ENCODE measurements around the gene HIVEP3.

The HIVEP3 gene

DNA sequence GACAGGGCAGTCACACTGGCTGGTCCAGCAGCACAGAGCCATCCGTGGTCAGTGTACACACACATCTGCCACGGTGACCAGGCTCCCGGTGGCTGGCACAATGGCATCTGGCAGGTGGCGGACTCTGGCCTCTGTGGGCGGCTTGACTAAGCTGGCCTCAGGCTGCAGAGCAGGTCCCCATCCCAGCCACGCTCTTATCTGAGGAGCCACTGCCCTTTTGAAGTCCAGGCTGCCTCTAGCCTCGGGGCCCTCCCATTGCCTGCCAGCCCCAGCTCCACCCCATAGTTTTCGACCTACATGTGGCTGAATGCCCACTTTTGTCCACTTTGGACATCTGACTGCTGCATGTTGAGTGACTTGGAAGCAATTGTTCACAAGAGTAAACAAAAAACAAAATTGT is 404.3 kb downstream of the HIVEP3 start:
- ChIA-PET POLR2A (no interaction called here), CTCF (interaction anchor here (0.9 to 7.9 kb wide), 8 partner anchors 10 to 660 kb away, joined by 3 to 77 read pairs (median 16); no protein-coding TSS in a partner anchor)
- TF ChIP-seq, protein P1, sequence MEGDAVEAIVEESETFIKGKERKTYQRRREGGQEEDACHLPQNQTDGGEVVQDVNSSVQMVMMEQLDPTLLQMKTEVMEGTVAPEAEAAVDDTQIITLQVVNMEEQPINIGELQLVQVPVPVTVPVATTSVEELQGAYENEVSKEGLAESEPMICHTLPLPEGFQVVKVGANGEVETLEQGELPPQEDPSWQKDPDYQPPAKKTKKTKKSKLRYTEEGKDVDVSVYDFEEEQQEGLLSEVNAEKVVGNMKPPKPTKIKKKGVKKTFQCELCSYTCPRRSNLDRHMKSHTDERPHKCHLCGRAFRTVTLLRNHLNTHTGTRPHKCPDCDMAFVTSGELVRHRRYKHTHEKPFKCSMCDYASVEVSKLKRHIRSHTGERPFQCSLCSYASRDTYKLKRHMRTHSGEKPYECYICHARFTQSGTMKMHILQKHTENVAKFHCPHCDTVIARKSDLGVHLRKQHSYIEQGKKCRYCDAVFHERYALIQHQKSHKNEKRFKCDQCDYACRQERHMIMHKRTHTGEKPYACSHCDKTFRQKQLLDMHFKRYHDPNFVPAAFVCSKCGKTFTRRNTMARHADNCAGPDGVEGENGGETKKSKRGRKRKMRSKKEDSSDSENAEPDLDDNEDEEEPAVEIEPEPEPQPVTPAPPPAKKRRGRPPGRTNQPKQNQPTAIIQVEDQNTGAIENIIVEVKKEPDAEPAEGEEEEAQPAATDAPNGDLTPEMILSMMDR (IDR thresholded peaks at IDR 0.05; ENCODE audit: control extremely low read depth, extremely low read depth, low read depth, missing control alignments) = no peak
- no peak for DNase-seq (ENCODE audit: extremely low spot score)

DNA sequence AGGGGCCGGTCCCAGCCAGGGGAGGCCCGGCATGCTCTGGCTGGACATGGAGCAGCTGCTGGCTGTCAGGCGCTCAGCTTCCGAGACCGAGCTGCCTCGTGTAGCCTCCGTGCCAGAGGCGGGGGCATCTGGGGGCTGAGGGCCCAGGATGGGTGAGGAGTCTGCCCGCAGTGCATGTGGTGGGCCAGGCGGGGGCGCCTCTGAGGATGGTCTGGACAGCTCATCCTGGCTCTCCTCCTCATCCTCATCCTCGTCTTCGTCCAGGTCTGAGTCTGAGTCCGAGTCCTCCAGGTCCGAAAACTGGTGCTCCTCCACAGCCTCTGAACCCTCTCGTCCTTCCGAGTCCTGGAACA is 405.4 kb downstream of the HIVEP3 start:
- POLR2A ChIA-PET = no interaction called here
- no peak for DNase-seq (ENCODE audit: extremely low spot score)
- TF ChIP-seq, protein P1 (IDR thresholded peaks at IDR 0.05; ENCODE audit: control extremely low read depth, extremely low read depth, low read depth, missing control alignments) = peak; percentile 13
- CTCF ChIA-PET = interaction anchor here (1.1 to 7.9 kb wide), 4 partner anchors 14 to 660 kb away, joined by 5 to 77 read pairs (median 6); no protein-coding TSS in a partner anchor

DNA sequence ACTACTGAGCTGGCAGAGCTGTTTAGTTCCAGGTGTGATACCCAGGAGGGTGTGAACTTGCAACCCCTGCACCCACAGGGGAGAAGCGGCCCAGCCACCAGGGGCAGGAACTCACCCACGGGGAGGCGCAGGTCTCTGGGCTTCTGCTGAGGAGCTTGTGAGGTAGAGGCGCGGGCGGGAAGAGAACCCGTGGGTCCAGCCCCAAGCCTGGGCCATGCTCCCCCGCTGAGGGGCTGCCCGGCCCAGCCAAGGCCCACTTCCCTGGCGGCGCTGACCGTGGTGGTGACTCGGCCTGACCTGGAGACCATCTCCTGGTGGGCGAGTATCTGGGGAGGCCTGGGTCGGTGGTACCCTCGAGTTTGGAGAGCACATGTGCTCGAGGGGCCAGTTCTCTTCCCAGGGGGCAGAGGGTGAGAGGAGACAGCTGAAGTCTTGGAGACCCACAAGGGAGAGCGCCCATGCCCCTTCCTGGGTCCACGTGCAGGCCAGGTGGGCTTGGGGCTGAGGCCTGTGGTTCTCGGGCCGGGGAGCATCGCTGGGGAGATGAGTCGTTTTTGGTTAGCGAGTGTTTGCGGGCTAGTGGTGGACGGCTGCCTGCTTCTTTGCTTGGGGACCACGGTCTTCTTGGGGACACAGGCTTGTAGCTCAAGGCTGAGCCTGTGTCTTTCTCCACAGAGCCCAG is 405.9 kb downstream of the HIVEP3 start:
- CTCF ChIA-PET = interaction anchor here (1.1 to 7.9 kb wide), 3 partner anchors 14 to 661 kb away, joined by 5 to 77 read pairs (median 6); no protein-coding TSS in a partner anchor
- TF ChIP-seq, protein P1 (IDR thresholded peaks at IDR 0.05; ENCODE audit: control extremely low read depth, extremely low read depth, low read depth, missing control alignments) = no peak
- no peak for DNase-seq (ENCODE audit: extremely low spot score)
- POLR2A ChIA-PET = no interaction called here

DNA sequence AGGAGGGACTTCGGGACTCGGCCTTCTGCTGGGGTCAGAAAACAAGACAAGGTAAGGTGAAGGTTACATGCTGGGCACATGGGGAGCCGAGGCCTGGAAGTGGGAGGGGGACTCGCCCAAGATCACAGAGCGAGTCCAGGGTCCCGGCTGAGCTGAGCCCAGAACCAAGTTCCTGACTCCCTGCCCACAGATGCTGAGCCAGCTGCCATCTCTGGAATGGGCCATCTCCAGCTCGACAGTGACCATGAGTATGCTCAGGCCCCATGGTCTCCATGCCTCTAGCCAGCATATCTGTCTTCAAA is 407.5 kb downstream of the HIVEP3 start:
- TF ChIP-seq, protein P1 (IDR thresholded peaks at IDR 0.05; ENCODE audit: control extremely low read depth, extremely low read depth, low read depth, missing control alignments) = no peak
- ChIA-PET POLR2A (no interaction called here), CTCF (interaction anchor here (1.0 kb wide), 1 partner anchor 11 kb away, joined by 3 read pairs; no protein-coding TSS in a partner anchor)
- no peak for DNase-seq (ENCODE audit: extremely low spot score)

DNA sequence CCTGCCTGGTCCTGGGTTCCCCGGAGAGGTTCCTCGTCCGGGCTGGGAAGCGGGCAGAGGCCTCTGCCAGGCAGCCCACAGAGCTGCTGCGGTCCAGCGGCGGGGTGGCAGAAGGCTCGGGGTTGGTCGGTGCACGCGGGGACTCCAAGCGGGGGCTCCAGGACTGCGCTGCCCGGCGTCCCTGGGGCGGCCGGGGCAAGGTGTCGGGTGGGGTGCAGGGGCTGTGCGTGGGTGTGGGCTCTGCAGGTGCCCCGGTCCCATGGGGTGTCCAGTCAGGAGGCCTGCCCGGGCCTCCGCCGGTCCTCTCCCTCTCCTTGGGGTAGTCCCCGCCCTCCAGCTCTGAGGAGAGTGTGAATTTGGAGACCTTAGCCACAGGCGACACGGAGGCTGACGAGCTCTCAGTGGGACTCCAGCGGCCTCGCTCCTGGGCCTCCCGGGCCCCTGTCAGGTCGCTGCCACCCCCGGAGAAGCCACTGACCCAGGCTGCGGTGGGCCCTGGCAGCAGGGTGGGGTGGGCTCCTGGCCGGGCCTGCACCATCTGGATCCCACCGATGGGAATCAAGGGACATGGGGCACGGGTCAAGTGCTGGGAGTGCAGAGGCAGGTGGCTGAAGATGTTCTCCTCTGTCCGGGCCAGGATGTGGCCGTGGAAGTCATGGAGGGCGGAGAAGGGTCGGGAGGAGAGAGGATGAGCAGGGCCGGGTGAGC is 408.0 kb downstream of the HIVEP3 start:
- ChIA-PET CTCF (interaction anchor here (1.0 kb wide), 1 partner anchor 10 kb away, joined by 3 read pairs; no protein-coding TSS in a partner anchor), POLR2A (no interaction called here)
- TF ChIP-seq, protein P1 (IDR thresholded peaks at IDR 0.05; ENCODE audit: control extremely low read depth, extremely low read depth, low read depth, missing control alignments) = no peak
- no peak for DNase-seq (ENCODE audit: extremely low spot score)

DNA sequence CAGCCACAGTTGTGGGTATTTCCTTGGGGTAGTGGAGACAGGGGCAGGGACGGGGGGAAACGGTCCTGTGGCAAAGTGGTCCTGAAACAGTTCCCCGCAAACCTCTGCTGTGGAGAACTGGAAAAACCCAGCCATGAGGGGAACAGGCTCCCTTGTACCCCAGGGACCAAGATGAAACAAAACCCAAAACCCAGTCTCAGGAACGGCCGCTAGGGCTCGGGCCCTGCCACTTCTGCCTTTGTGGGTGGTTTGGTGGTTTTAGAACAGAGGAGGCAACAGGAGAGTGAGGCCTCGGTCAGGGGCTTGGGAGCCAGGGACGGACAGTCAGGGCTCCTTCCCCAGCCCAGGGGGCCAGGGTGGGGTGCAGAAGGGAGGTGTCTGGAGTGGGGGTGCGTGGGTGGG is 409.5 kb downstream of the HIVEP3 start:
- POLR2A ChIA-PET = no interaction called here
- CTCF ChIA-PET = interaction anchor here (1.4 to 2.9 kb wide), 2 partner anchors 11 to 17 kb away, joined by 6 to 24 read pairs; no protein-coding TSS in a partner anchor
- TF ChIP-seq, protein P1 (IDR thresholded peaks at IDR 0.05; ENCODE audit: control extremely low read depth, extremely low read depth, low read depth, missing control alignments) = no peak
- no peak for DNase-seq (ENCODE audit: extremely low spot score)

Data from GM10248 (cell line).